Measurements from ENCODE around the gene NEK3.
"Not testable (repeated sequence)": the region's sequence is repeated elsewhere in the genome, so short reads cannot be mapped to it uniquely, and the experiment has no call there.

Gene NEK3

GRCh38 chr13:52170828-52171391 is 11.5 kb upstream of the NEK3 start:
- DNase-seq (ENCODE audit: low spot score), result not testable (repeated sequence)

- no peak for DNase-seq (ENCODE audit: low spot score)
These were observed 10.4 kb upstream of the NEK3 start for GRCh38 chr13:52169839-52170238.

GRCh38 chr13:52165411-52165810 is 6.0 kb upstream of the NEK3 start:
- no peak for DNase-seq (ENCODE audit: low spot score)

- peak; percentile 49 for DNase-seq (ENCODE audit: low spot score)
These were observed 5.6 kb upstream of the NEK3 start for GRCh38 chr13:52164989-52165388.

- not testable (repeated sequence) for DNase-seq (ENCODE audit: low spot score)
These were observed 4.5 kb upstream of the NEK3 start for GRCh38 chr13:52163878-52164277.

DNA sequence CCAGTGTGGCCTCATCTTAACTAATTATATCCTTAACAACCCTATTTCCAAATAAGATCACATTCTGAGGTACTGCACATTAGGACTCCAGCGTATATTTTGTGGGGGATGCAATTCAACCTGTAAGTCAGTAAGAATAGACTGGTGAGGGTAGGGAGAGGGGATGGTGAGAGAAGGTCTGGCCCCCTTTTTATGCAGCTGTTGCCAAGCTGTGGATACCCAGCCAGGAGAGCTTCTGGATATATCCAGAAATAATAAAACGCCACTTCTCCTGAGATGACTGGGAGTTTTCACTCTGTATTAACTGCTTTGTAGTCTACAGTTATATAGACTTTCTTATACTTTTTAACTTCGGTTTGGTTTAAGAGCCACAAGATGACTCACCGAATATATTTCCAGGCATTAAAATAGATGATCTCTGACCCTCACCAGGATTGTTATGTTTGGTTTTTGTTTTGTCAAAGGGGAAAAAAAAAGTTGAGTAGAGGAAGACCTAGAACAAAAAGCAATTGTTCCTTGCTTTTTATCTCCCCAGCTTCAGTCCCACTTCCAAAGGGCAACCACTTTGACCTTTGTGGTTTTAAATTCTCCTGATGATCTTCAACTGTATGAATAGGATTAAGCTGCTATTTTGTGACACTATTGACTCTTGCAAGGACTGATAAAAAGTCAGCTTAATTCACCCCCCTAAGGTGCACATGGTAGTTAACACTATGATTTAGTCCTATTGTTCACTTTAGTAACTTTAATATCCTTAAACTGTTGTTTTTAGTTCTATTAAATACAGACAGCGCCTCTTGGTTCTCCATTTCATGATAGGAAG is 3.1 kb upstream of the NEK3 start:
- DNase-seq (ENCODE audit: low spot score), result no peak

GRCh38 chr13:52161181-52161646 is 1.8 kb upstream of the NEK3 start:
- no peak for DNase-seq (ENCODE audit: low spot score)

DNA sequence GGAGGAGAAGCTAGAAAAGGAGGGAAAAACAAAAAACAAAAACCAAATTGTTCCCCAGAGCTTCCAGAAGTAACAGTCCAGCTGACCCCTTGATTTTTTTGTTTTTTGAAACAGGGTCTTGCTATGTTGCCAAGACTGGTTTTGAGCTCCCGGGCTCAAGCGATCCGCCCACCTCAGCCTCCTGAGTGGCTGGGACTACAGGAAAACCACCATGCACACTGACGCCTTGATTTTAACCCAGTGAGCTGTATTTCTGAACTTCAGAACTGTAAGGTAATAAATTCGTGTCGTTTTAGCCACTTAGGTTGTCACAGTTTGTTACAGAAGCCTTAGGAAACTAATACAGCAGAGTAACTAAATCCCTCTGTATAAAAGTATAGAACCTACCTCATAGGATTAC is 1.1 kb upstream of the NEK3 start:
- no peak for DNase-seq (ENCODE audit: low spot score)

DNA sequence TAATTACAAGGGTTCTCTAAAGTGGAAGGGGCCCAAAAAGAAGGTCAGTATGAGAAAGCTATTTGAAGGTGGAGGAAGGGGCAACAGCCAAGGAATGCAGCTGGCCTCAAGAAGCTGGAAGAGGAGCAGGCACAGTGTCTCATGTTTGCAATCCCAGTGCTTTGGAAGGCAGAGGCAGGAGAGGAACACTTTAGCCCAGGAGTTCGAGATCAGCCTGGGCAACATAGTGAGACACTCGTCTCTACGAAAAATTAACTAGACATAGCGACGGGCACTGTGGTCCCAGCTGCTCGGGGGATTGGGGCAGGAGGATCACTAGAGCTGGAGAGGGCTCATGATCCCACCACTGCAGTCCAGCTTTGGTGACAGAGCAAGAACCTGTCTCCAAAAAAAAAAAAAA is 656 bp upstream of the NEK3 start:
- no peak for DNase-seq (ENCODE audit: low spot score)

- peak; percentile 25 for DNase-seq (ENCODE audit: low spot score)
These were observed 703 bp downstream of the NEK3 start for GRCh38 chr13:52158629-52159158.

GRCh38 chr13:52156724-52157261 is 2.6 kb downstream of the NEK3 start:
- no peak for DNase-seq (ENCODE audit: low spot score)

GRCh38 chr13:52155177-52155576 is 4.2 kb downstream of the NEK3 start:
- DNase-seq (ENCODE audit: low spot score), result no peak

- DNase-seq (ENCODE audit: low spot score), result no peak
These were observed 12.2 kb downstream of the NEK3 start for GRCh38 chr13:52147225-52147624.

DNA sequence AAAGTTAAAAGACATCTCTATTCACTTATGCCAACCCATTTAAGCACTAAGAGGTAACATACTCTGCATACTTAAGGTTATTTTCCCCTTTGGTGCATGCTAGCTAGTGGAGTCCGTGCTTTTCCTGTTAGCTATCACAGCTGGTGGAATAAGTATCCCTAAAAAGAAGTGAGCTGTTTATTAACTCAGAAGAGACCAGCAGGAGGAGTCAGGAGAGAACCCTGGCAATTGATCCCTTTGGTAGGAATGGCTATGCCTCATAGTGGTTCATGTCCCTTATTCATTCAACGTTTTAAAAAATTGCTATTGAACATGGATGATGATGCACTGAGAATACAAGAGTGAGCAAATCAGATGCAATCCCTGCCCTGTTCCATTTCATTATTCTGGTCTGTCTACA is 18.1 kb downstream of the NEK3 start:
- no peak for DNase-seq (ENCODE audit: low spot score)

- no peak for DNase-seq (ENCODE audit: low spot score)
These were observed 21.9 kb downstream of the NEK3 start for GRCh38 chr13:52137489-52137888.

DNA sequence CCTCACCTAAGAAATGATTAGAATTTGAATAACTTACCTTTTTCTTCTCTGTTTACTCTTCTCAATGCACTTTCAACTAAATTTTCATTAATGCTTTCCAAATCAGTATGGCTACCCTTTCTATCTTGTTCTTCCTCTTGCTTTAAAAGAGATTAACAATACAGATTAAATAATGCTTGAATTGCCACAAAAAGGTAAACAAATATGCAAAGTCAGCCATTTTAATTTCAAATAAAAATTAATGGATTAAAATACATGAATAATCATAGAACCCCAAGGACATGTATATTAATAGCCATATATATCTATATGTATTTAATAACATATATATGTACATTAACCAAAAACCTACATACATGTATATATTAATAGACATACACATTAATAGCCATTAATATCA is 22.6 kb downstream of the NEK3 start:
- no peak for DNase-seq (ENCODE audit: low spot score)

GRCh38 chr13:52130641-52131040 is 28.8 kb downstream of the NEK3 start:
- no peak for DNase-seq (ENCODE audit: low spot score)

DNA sequence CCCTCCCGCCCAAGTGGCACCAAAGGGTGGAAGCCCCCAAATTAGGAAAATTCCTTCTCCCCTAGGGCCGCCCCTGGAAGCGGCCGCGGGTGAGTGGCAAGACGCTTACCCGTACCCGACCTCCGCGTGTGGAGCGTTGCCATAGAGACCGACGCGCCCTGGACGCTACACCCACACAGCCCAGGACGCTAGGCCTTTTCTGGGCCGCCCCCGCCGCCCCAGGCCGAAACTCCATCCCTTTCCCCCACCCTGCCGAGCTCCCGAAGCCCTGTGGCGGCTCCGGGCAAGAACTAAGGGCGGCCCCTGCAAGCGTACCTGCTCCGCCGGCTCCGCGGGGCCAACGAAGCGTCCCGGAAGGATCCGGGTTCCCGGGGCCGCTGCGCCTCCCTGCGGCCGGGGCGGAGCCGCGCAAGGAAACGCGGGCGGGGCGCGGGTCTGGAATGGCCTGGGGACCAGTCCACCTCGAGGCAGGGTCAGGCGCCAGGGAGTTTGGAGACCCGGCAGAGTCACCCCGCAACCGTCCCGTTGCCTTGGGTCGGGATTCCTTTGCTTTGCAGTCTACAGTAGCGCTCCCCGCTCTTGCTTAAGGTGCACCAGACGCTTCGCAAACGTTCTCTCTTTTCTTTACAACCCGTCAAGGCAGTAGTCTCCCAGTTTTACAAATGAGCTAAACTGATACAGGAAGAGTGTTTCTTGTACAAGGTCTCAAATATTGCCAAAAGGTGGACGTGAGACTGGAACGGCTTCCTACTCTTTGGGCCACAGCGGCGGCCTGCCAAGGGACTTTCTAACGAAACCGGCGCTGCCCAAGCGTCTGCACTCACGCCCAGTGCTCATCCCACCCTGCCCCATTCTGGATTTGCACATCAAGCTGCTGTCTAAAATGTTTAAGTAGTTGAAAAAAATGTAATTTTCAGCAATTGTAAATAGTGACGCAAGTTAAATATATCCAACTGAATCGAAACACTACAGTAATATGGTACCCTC is 30.4 kb downstream of the NEK3 start, which contains the start of gene NEK5:
NEK5 (minus strand) TSS at position 360 of the 987 bp plus-strand sequence. CDS start 1,591 bp downstream, outside the sequence.
- peak; percentile 45 for DNase-seq (ENCODE audit: low spot score)

DNA sequence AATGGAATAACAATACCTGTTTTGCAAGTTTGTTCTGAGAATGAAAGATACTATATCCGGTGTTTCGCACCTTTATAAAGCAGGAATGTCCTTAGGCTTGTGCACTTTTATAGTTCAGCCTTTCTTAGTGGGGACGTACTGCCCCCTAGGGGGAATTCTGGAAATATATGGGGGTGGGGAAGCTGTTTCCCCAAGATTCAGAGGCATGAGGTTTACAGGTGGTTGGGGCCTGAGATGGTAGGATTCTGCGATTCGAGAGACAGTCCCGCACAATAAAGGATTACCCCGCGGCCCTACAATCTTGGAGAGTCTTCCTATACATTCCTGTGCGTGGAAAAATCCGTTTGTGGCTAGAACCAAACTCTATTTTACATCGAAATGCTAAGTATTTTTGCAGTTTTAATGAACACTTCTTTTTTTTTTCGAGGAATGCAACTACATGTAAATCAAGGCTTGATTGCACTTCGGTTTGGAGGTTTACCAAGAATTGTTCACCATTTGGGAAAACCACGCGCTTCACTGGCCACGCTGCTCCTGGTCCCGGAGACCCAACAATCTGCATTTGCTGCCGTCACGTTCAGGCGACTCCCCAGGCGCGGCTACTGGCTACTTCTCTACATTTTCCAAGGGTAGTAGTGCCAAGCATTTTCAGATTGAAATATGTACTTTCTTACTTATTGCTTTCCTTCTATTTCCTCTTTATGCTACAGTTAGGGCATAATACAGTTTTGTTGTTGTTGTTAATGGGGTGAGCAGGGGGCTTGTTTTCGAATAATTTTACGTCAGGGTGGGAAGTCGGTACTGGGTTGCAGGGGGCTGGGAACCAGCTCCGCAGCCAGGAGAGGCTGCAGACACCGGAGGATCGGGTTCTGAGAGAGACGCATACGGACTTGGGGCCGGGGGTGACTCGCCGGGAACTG is 31.4 kb downstream of the NEK3 start:
- DNase-seq (ENCODE audit: low spot score), result peak; percentile 75

DNA sequence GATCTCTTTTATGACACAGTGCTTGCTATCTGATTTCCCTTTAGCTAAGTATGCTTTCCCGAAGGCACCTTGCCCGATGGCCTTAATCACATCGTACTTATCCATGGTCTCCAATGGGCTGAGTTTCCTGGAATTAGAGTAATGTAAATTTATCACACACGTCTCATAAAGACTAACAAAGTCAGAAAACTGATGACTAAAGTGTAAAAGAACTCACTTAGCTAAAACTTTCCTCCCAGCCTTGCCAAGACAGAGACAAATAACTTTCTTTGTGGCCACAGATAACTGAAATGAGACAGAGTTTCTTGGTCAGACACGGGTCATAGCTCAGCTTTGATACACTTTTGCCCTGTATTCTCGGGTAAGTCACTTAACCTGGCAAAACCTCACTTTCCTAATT is 32.0 kb downstream of the NEK3 start:
- no peak for DNase-seq (ENCODE audit: low spot score)

DNA sequence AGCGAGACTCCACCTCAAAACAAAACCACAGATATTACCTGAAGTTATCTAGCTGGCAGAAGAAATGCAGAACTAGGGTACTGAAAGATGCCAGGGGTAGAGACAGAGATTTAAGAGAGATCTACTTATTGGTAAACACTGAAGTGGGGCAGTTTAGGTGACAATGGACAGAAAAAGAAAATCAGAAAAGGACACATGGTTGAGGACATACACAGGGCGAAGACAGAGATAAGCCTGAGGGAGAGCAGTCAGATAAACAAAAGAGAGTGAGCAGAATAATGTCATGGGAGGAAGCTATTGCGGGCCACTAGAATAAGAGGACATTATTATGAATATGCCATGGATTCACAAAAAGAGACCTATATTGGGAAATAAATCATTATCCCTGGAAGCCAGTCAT is 33.9 kb downstream of the NEK3 start:
- DNase-seq (ENCODE audit: low spot score), result no peak
